Suprapubic skin (tissue), 4 donors: ENCODE results near the gene FARS2.

Experiments used
- CTCF ChIP-seq, 2 donors: fragments of 200-600 bp in 1 of 2; fragments of 450-650 bp in 1 of 2; sonication (generic) in 1 of 2; IDR thresholded peaks; one replicate each; pipeline ENCODE4 v1.5.1; 2016 to 2019; ENCODE audit warnings: antibody characterized with exemption in 2 of 2, mild to moderate bottlenecking in 1 of 2, moderate library complexity in 1 of 2
- EP300 ChIP-seq: sonication (generic); formaldehyde crosslinking; IDR thresholded peaks from one replicate; pipeline ENCODE4 v1.6.1; 2017; ENCODE audit warnings: antibody characterized with exemption
- POLR2A ChIP-seq, 2 donors: fragments of 450-650 bp; IDR thresholded peaks; one replicate each; pipeline ENCODE4 v1.6.1; 2017; ENCODE audit warnings: antibody characterized with exemption in 2 of 2, mild to moderate bottlenecking in 2 of 2, moderate library complexity in 2 of 2
- POLR2AphosphoS5 ChIP-seq, 3 donors: sonication (generic); formaldehyde crosslinking; IDR thresholded peaks; one replicate each; pipeline ENCODE4 v1.6.1; 2017; ENCODE audit warnings: antibody characterized with exemption in 3 of 3

- no peak for TF ChIP-seq EP300
- TF ChIP-seq CTCF (IDR thresholded peaks at IDR 0.05) = no peak
- no peak for TF ChIP-seq POLR2AphosphoS5 (IDR thresholded peaks at IDR 0.05)
- TF ChIP-seq POLR2A (IDR thresholded peaks at IDR 0.05) = no peak
These were observed 326.3 kb downstream of the FARS2 start for GRCh38 chr6:5587648-5588047.
